ENCODE data around the gene DDN. TPM values are rescaled to one million over a fixed set of nuclear protein-coding genes. Genes with fewer than 3 reads are reported as not detected.

The DDN gene
- total and polyA plus RNA-seq, 9 of the 15 experiments (the other 6 are each of a cell fraction or from before 2014, with no cell fraction given), result 0.03 to 3.6 (median 1.6) TPM

GRCh38 chr12:48958049-48958388 is 41.2 kb downstream of the DDN start:
- no peak overlapping the region for H3K9ac ChIP-seq (ENCODE audit: insufficient read depth in 1 of 2, low read depth in 2 of 2, low read length in 2 of 2)
- BruUV-seq (replicated peaks), result no TSS peak
- H3K79me2 ChIP-seq (ENCODE audit: control insufficient read depth, insufficient read depth, low read length), result peaks cover 42% of the 10 kb centered on the region
- FAIRE-seq (no peak), ATAC-seq (no peak), DNase-seq (ENCODE audit: extremely low read depth in 1 of 4, low spot score in 3 of 4) (no peak)
- ChIA-PET POLR2A (interaction anchor here (0.6 to 1.1 kb wide), 5 partner anchors 8 to 264 kb away, joined by 3 to 7 read pairs (median 5); no protein-coding TSS in a partner anchor), CTCF (ENCODE audit: low intra/inter-chr PET ratio) (no interaction called here)
- peaks cover 28% of the 10 kb centered on the region for H3K36me3 ChIP-seq (ENCODE audit: control insufficient read depth, insufficient read depth, low read length)
- WGBS (ENCODE audit: insufficient coverage, low coverage, missing lambda C conversion rate), result 27% methylated on average over 3 of the region's 3 CpGs
- H3K4me2 ChIP-seq (ENCODE audit: insufficient read depth, low read length), result peak overlapping the region; percentile 89
- H3K9me1 ChIP-seq (ENCODE audit: control insufficient read depth, insufficient read depth, low read length), result peaks cover 4% of the 10 kb centered on the region
- no peaks in the 10 kb centered on the region for H3K27me3 ChIP-seq (ENCODE audit: control insufficient read depth in 2 of 2, insufficient read depth in 2 of 2, low read length in 2 of 2)
- in situ Hi-C loops (cut with MboI), result no loop called here
- intact Hi-C loops (cut with micrococcal nuclease), result no loop called here
- no peaks in the 10 kb centered on the region for H3K9me3 ChIP-seq (replicated peaks; ENCODE audit: control insufficient read depth, insufficient read depth, low read depth, low read length)
- H4K20me1 ChIP-seq (replicated peaks; ENCODE audit: control insufficient read depth, insufficient read depth, low read length), result no peaks in the 10 kb centered on the region; the same call in 1 of the 2 replicates
- peak overlapping the region; percentile 81 for H2AFZ ChIP-seq (ENCODE audit: low read depth, low read length)
- no peak overlapping the region for H3K27ac ChIP-seq (ENCODE audit: extremely low read depth, low read depth, low read length)
- TF ChIP-seq CHD7 (IDR thresholded peaks at IDR 0.05; ENCODE audit: low read depth, low read length), result no peak
- TF ChIP-seq SPI1 (IDR thresholded peaks at IDR 0.05; ENCODE audit: borderline replicate concordance, low read depth, low read length), result peak; percentile 44; the same call in 1 of the 2 replicates
- H3K4me1 ChIP-seq (replicated peaks in 1 of 2; ENCODE audit: control insufficient read depth in 2 of 2, insufficient read depth in 2 of 2, low read length in 2 of 2), result peaks cover 9 to 14% of the 10 kb centered on the region in 2 experiments; a peak in 4 of 5 replicates
- H3K4me3 ChIP-seq, result peak overlapping the region; percentile 89

Measured in K562 (cell line).